Measurements from ENCODE around the gene SEL1L.

Gene SEL1L

GRCh38 chr14:81533536-81534343, at the start of gene SEL1L (continued):
- TF ChIP-seq ZNF513 (tag by site-specific recombination; IDR thresholded peaks at IDR 0.05) = no peak
- peak; percentile 93 for TF ChIP-seq SP3 (tag by site-specific recombination; IDR thresholded peaks at IDR 0.05)
- TF ChIP-seq, protein P1, sequence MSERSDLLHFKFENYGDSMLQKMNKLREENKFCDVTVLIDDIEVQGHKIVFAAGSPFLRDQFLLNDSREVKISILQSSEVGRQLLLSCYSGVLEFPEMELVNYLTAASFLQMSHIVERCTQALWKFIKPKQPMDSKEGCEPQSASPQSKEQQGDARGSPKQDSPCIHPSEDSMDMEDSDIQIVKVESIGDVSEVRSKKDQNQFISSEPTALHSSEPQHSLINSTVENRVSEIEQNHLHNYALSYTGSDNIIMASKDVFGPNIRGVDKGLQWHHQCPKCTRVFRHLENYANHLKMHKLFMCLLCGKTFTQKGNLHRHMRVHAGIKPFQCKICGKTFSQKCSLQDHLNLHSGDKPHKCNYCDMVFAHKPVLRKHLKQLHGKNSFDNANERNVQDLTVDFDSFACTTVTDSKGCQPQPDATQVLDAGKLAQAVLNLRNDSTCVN (tag by site-specific recombination; optimal IDR thresholded peaks at IDR 0.05) = peak; percentile 34
- TF ChIP-seq ZNF426 (tag by site-specific recombination; IDR thresholded peaks at IDR 0.05) = no peak
- TF ChIP-seq MYNN (tag by site-specific recombination; IDR thresholded peaks at IDR 0.05; ENCODE audit: borderline replicate concordance) = no peak
- TF ChIP-seq ZNF621 (tag by site-specific recombination; IDR thresholded peaks at IDR 0.05) = no peak
- peak; percentile 29; the same call in 1 of the 2 replicates for TF ChIP-seq ZBTB17 (tag by site-specific recombination; IDR thresholded peaks at IDR 0.05)
- no peak for TF ChIP-seq ZSCAN30 (tag by site-specific recombination; IDR thresholded peaks at IDR 0.05)
- TF ChIP-seq PATZ1 (tag by site-specific recombination; IDR thresholded peaks at IDR 0.05) = 0 out of 2 replicates have a peak, but pooled peaks have one; percentile 33
- TF ChIP-seq GLI4 (tag by site-specific recombination; IDR thresholded peaks at IDR 0.05) = no peak
- TF ChIP-seq ZBTB48 (tag by site-specific recombination; IDR thresholded peaks at IDR 0.05) = 0 out of 2 replicates have a peak, but pooled peaks have one; percentile 27
- peak; percentile 89 for TF ChIP-seq KLF9 (tag by site-specific recombination; IDR thresholded peaks at IDR 0.05; ENCODE audit: low read depth)
- TF ChIP-seq ZNF792 (tag by site-specific recombination; IDR thresholded peaks at IDR 0.05) = no peak
- TF ChIP-seq KLF16 (tag by site-specific recombination; IDR thresholded peaks at IDR 0.05) = peak; percentile 82
- TF ChIP-seq ZNF175 (tag by site-specific recombination; IDR thresholded peaks at IDR 0.05) = no peak
- 0 out of 2 replicates have a peak, but pooled peaks have one; percentile 5 for TF ChIP-seq ZFP37 (tag by site-specific recombination; IDR thresholded peaks at IDR 0.05)
- TF ChIP-seq ZNF133 (tag by site-specific recombination; IDR thresholded peaks at IDR 0.05) = no peak
- TF ChIP-seq ZNF501 (tag by site-specific recombination; IDR thresholded peaks at IDR 0.05) = peak; percentile 76
- TF ChIP-seq ZNF19 (tag by site-specific recombination; IDR thresholded peaks at IDR 0.05; ENCODE audit: low read depth) = no peak
- TF ChIP-seq KLF8 (tag by site-specific recombination; IDR thresholded peaks at IDR 0.05) = peak; percentile 51; the same call in 1 of the 2 replicates

DNA sequence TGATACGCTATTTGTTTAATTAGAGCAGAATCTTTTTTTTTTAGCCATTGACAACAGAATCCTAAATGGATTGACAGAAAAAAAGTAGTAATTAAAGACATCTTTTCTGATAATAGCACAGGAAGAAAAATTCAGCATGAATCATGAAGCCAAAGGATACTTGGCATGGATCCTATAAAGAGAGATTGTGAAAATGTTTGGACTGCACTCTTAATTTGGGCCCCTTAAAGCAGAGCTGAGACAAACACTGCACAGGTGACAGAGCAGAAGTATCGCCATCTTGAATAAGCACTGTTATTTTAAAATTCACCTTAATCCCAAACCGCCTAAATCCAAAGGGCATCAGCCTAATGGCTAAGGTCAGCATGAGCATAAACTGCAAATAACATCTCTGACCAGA, 48.8 kb upstream of the SEL1L start:
- Histone ChIP-seq H3K4me3 (ENCODE audit: low read depth, low read length) (no peak overlapping the region), H3K4me1 (ENCODE audit: control insufficient read depth, insufficient read depth, low read length) (no peaks in the 10 kb centered on the region), H3K9me3 (ENCODE audit: control insufficient read depth, insufficient read depth, low read depth, low read length) (no peaks in the 10 kb centered on the region), H3K36me3 (ENCODE audit: control insufficient read depth in 2 of 2, insufficient read depth in 1 of 2, low read length in 2 of 2) (no peaks in the 10 kb centered on the region), H3K27ac (ENCODE audit: extremely low read depth, low read depth, low read length) (no peak overlapping the region)
- ChIA-PET CTCF (no interaction called here), POLR2A (no interaction called here)
- no peak for TF ChIP-seq ZNF19 (tag by site-specific recombination; IDR thresholded peaks at IDR 0.05; ENCODE audit: low read depth)
- TF ChIP-seq ZBTB17 (tag by site-specific recombination; IDR thresholded peaks at IDR 0.05) = no peak
- no peak for TF ChIP-seq EGR2 (tag by site-specific recombination; IDR thresholded peaks at IDR 0.05; ENCODE audit: low read depth)
- no peak for TF ChIP-seq MEIS1 (CRISPR knock-in tag; IDR thresholded peaks at IDR 0.05; ENCODE audit: borderline replicate concordance)
- no peak for TF ChIP-seq ZNF146 (tag by site-specific recombination; IDR thresholded peaks at IDR 0.05)
- TF ChIP-seq SALL2 (tag by site-specific recombination; IDR thresholded peaks at IDR 0.05; ENCODE audit: borderline replicate concordance) = no peak
- no peak for TF ChIP-seq ZNF837 (tag by site-specific recombination; IDR thresholded peaks at IDR 0.05)
- no peak for TF ChIP-seq ZNF132 (tag by site-specific recombination; IDR thresholded peaks at IDR 0.05; ENCODE audit: borderline replicate concordance)
- TF ChIP-seq ZNF350 (tag by site-specific recombination; IDR thresholded peaks at IDR 0.05) = no peak
- no peak for TF ChIP-seq ZBTB48 (tag by site-specific recombination; IDR thresholded peaks at IDR 0.05)
- no peak for TF ChIP-seq ZNF585B (tag by site-specific recombination; IDR thresholded peaks at IDR 0.05)
- no peak for TF ChIP-seq ZNF266 (tag by site-specific recombination; IDR thresholded peaks at IDR 0.05; ENCODE audit: low read depth)
- no peak for TF ChIP-seq ZBTB8A (tag by site-specific recombination; IDR thresholded peaks at IDR 0.05)
- TF ChIP-seq OSR2 (tag by site-specific recombination; IDR thresholded peaks at IDR 0.05) = no peak

Measured in HEK293 (cell line).